ENCODE results near the gene TOMM34. TPM values are rescaled to one million over a fixed set of nuclear protein-coding genes. Genes with fewer than 3 reads are reported as not detected.

Gene TOMM34
- total RNA-seq, 1 donor from 2014 or later, result 23.7 TPM

DNA sequence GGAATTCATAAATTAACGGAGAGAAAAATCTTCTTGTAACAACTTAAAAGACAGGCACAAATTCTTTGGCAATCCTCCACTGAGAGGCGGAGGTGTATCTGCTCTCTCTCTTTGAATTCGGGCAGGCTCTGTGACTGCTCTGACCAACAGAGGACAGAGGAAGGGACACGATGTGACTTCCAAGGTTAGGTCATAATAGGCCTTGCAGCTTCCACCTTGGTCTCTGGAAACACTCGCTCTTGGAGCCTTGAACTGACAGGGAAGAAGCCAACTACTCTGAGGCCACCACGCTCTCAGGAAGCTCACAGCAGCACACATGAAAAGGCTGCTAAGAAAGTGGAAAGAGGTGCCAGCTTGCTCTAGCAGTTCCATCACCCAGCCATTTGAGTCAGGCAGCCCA is 14.9 kb downstream of the TOMM34 start:
- Mint-ChIP-seq H3K9me3 (ENCODE audit: unreplicated experiment) (no peaks in the 10 kb centered on the region), H3K4me3 (ENCODE audit: unreplicated experiment) (no peak overlapping the region), H3K36me3 (ENCODE audit: unreplicated experiment) (peaks cover 43% of the 10 kb centered on the region), H3K27me3 (ENCODE audit: unreplicated experiment) (no peaks in the 10 kb centered on the region), H3K27ac (ENCODE audit: unreplicated experiment) (no peak overlapping the region), H3K4me1 (ENCODE audit: unreplicated experiment) (no peaks in the 10 kb centered on the region)
- TF ChIP-seq, protein P1, sequence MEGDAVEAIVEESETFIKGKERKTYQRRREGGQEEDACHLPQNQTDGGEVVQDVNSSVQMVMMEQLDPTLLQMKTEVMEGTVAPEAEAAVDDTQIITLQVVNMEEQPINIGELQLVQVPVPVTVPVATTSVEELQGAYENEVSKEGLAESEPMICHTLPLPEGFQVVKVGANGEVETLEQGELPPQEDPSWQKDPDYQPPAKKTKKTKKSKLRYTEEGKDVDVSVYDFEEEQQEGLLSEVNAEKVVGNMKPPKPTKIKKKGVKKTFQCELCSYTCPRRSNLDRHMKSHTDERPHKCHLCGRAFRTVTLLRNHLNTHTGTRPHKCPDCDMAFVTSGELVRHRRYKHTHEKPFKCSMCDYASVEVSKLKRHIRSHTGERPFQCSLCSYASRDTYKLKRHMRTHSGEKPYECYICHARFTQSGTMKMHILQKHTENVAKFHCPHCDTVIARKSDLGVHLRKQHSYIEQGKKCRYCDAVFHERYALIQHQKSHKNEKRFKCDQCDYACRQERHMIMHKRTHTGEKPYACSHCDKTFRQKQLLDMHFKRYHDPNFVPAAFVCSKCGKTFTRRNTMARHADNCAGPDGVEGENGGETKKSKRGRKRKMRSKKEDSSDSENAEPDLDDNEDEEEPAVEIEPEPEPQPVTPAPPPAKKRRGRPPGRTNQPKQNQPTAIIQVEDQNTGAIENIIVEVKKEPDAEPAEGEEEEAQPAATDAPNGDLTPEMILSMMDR (IDR thresholded peaks at IDR 0.05), result no peak
- no peak for DNase-seq (ENCODE audit: extremely low spot score, unreplicated experiment)

DNA sequence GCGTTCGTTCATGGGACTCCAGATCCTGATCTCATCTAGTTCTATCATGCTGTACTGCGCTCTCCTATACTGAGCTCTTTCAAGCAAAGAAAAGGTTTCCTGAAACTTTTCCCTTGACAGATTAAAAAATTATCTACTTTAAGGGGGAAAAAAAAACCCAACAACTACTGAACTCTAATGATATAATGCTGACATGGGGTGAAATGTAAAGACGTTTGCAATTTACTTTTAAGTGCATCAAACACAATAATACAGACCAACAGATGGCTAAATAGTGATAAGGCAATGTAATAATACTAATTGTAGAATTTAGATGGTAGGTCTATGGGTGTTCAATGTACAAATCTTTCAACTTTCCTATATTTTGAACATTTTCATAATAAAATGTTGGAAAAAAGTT is 16.4 kb downstream of the TOMM34 start:
- Mint-ChIP-seq H3K4me1 (ENCODE audit: unreplicated experiment) (no peaks in the 10 kb centered on the region), H3K9me3 (ENCODE audit: unreplicated experiment) (no peaks in the 10 kb centered on the region), H3K36me3 (ENCODE audit: unreplicated experiment) (peaks cover 38% of the 10 kb centered on the region), H3K27ac (ENCODE audit: unreplicated experiment) (no peak overlapping the region), H3K27me3 (ENCODE audit: unreplicated experiment) (no peaks in the 10 kb centered on the region), H3K4me3 (ENCODE audit: unreplicated experiment) (no peak overlapping the region)
- no peak for DNase-seq (ENCODE audit: extremely low spot score, unreplicated experiment)
- TF ChIP-seq, protein P1 (IDR thresholded peaks at IDR 0.05), result no peak

DNA sequence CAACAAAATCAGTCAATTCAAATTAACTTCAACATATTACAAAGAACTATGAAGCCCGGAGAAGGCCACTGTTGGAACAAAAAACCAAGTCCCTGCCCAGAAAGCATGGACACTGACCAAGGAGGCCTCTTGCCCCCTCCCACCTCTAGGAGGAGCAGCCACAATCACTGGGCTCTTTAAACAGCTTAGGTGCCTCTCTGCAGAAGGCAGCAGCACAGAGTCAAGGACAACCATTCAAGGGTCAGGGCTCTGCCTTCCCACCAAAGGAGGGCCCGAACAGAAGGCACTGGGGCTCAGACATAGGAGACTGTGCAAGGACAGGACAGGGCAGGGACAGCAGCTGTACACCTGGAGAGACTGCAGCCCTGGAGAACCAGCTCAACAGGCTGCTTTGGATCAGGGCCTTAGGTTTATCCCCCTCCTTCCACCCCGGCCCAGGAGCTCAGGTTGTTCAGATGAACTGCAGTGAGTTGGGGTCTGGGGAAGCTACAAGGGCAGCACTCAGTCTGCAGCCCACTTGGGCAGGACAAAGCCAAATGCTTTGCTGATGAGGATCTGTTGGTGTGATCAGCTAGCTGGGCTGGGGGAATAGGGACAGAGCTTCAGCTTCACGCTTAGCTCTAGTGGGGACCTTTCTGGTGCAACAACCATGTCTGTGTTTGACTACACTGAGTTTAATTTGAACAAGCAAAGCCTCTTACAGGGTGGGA is 17.8 kb downstream of the TOMM34 start:
- no peak overlapping the region for H3K27ac Mint-ChIP-seq (ENCODE audit: unreplicated experiment)
- H3K4me1 Mint-ChIP-seq (ENCODE audit: unreplicated experiment), result no peaks in the 10 kb centered on the region
- TF ChIP-seq, protein P1 (IDR thresholded peaks at IDR 0.05), result no peak
- no peaks in the 10 kb centered on the region for H3K27me3 Mint-ChIP-seq (ENCODE audit: unreplicated experiment)
- H3K36me3 Mint-ChIP-seq (ENCODE audit: unreplicated experiment), result peaks cover 40% of the 10 kb centered on the region
- no peak for DNase-seq (ENCODE audit: extremely low spot score, unreplicated experiment)
- H3K9me3 Mint-ChIP-seq (ENCODE audit: unreplicated experiment), result no peaks in the 10 kb centered on the region
- H3K4me3 Mint-ChIP-seq (ENCODE audit: unreplicated experiment), result no peak overlapping the region

DNA sequence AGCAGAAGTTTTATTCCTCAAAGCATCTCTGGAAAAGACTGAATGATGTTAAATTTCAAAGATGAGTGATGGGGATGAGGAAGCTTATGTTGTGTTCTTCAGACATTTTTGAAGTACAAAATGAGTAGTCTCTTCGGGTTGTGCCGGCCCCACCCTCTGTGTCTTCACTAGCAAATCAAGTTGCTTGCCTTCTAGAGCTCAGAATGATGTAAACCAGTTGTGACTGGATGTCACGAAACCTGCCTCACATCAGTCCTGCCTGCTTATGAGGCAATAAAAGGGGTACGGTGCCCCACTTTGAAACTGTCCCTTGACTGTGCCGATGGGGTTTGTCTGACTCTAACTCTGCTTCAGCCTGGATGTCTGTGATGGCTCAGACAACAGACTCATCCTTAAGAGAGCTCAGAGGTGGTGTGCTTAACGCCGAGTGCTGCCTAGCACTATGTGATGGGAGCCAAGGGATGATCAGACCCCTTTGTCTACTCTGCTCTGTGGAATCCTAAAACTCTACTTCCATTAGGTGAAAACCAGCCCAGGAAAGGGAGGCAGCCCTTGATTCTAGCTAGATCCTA is 19.0 kb downstream of the TOMM34 start:
- Mint-ChIP-seq H3K9me3 (ENCODE audit: unreplicated experiment) (no peaks in the 10 kb centered on the region), H3K36me3 (ENCODE audit: unreplicated experiment) (peaks cover 43% of the 10 kb centered on the region), H3K27ac (ENCODE audit: unreplicated experiment) (no peak overlapping the region), H3K4me1 (ENCODE audit: unreplicated experiment) (no peaks in the 10 kb centered on the region), H3K4me3 (ENCODE audit: unreplicated experiment) (no peak overlapping the region), H3K27me3 (ENCODE audit: unreplicated experiment) (no peaks in the 10 kb centered on the region)
- TF ChIP-seq, protein P1 (IDR thresholded peaks at IDR 0.05), result no peak
- DNase-seq (ENCODE audit: extremely low spot score, unreplicated experiment), result no peak

DNA sequence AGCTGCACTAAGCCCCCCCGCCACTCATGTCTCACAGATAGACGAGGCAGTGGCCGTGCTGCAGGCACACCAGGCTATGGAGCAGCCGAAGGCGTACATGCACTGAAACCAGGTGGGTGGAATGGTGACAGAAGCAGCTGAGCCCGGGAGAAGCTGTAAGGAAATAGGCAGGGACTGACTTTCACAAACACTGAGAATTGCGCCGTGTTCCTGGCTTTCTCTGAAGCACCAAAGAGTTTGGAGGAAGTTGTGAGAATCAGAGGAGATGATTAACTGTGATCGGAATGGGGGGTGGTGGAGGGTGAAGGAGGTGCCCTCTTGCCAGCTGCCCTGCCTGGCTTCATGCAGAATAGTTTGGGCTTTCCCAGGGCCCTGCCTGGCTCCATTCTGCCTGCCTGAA is 21.6 kb downstream of the TOMM34 start:
- no peaks in the 10 kb centered on the region for H3K27me3 Mint-ChIP-seq (ENCODE audit: unreplicated experiment)
- peaks cover 35% of the 10 kb centered on the region for H3K36me3 Mint-ChIP-seq (ENCODE audit: unreplicated experiment)
- no peak overlapping the region for H3K27ac Mint-ChIP-seq (ENCODE audit: unreplicated experiment)
- no peak overlapping the region for H3K4me3 Mint-ChIP-seq (ENCODE audit: unreplicated experiment)
- no peaks in the 10 kb centered on the region for H3K9me3 Mint-ChIP-seq (ENCODE audit: unreplicated experiment)
- TF ChIP-seq, protein P1 (IDR thresholded peaks at IDR 0.05), result no peak
- no peaks in the 10 kb centered on the region for H3K4me1 Mint-ChIP-seq (ENCODE audit: unreplicated experiment)
- DNase-seq (ENCODE audit: extremely low spot score, unreplicated experiment), result no peak

Measured in osteocyte (in vitro differentiated cells).